Hematopoietic multipotent progenitor cell (in vitro differentiated cells): ENCODE measurements around the gene CEP112. TPM values are rescaled to one million over a fixed set of nuclear protein-coding genes. Genes with fewer than 3 reads are reported as not detected.

Experiments used
- DNase-seq, 3 donors: peaks; one replicate each; pipeline ENCODE4 v3.0.0-alpha.2; 2011 to 2015; ENCODE audit warnings: low read depth in 2 of 3, low spot score in 2 of 3
- total RNA-seq: library from RNA; depleted of rRNA; stranded (reverse); fragments of >200 nt; gene quantifications from one replicate; pipeline ENCODE4 v1.2.3, GENCODE V29; 2012

The CEP112 gene
- total RNA-seq, 1 donor, result 1.1 TPM

- no peak for DNase-seq
These were observed 19.3 kb upstream of the CEP112 start for GRCh38 chr17:66211047-66211810.

GRCh38 chr17:66210208-66210574, 18.3 kb upstream of the CEP112 start:
- DNase-seq, result no peak

DNA sequence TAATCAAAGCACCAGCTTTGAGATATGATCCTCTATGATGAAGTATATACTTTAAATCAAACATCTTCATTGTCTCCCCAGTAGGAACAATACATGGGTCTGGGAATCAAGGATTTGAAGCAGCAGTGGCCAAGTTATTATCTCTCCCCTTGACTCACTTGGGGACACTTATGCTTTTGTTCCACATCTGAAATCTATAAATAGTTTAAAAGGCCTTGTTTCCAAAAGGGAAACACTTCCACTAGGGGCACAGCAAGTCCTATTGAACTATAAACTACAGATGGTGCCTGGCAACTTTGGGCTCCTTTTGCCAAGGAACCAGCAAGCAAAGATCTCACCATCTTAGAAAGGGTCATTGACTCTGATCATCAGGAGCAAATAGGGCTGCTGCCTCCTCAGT, 16.0 kb upstream of the CEP112 start:
- no peak for DNase-seq

DNA sequence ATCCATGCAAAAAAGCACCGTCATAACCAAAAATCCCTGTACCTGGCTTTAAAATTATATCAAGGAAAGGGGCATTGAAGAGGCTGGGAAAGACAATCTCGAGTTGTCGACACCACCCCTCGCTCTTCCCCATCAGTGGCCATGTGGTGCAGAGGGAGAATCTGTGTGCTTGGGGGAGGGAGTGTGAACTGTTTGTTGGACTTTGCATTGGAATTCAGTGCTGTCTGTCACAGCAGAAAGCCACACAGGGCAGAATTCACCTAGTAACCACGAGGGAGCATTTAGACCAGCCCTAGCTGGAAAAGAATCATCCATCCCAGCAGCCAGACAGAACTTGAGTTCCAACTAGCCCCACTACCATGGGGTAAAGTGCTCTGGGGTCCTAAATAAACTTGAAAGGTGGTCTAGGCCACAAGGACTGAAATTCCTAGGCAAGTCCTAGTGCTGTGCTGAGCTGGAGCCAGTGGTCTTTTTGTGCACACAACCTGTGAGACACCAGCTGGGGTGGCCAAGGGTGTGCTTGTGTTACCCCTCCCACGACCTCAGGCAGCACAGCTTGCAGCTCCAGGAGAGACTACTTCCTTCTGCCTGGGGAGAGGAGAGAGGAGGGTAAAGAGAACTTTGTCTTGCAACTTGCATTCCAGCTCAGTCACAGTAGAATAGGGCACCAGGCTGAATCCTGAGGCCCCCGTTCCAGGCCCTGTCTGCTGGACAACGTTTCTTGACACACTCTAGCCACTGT, 11.5 kb upstream of the CEP112 start:
- DNase-seq, result no peak

GRCh38 chr17:66200685-66201092, 8.8 kb upstream of the CEP112 start:
- DNase-seq, result peak in 2 of 3 donors; percentile 68 to 71

- no peak for DNase-seq
These were observed 6.3 kb upstream of the CEP112 start for GRCh38 chr17:66198242-66198641.

- no peak for DNase-seq
These were observed 400 bp upstream of the CEP112 start for GRCh38 chr17:66192378-66192687.

DNA sequence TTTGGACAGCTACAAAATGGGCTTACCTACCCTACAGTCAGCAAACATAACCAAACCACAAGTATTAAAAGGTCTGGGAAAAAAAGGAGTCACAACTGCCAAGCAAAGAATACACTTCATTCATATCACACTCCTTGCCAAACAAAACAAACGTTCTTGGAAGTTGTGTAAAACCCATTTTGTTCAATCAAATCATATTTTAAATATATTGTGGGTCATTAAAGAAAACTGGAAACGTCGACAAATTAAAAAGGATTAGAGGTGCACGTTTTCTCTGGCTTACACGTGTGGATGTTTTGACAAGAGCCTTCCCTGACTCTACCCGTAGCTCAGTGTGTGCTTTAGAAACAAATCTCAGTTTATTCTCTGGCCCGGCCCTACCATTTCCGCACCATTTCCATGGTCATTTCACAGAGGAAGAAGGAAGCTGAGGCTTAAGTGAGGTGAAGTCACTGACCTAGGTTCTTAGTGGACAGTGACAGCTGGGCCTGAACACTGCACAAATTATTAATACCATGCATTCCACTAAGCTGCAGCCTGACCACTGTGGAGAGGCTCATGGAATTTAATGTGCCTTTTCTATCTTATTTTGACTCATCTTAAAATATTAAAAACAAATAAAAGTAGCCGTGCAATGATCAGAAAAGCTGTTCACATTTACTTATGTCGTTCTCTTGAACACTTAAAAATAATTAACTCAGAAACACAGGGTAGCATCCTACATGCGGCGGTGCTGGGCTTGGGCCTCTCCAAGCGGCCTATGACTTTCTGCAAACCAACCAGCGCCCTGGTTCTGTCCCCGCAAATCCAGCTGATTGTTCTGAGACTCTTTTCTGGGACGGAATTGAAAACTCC, 968 bp downstream of the CEP112 start:
- peak in 1 of 3 donors; percentile 8 for DNase-seq

DNA sequence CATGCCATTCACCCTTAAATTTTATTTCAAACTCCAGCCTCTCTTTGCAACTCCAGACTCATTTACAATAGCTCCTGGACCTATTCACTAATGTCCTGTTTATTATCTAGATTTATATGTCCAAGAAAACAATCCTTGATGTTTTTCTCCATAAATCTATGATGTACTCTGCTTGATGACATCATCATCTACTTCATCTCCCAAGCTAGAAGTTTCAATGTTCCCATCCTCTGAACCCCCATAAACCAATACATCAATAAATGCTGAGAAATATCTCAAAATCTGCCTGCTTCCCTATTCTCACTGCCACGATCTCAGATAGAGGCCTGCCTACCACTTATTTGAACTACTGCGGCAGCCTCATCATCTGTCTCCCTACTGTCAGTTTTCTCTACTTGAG, 4.2 kb downstream of the CEP112 start:
- no peak for DNase-seq

DNA sequence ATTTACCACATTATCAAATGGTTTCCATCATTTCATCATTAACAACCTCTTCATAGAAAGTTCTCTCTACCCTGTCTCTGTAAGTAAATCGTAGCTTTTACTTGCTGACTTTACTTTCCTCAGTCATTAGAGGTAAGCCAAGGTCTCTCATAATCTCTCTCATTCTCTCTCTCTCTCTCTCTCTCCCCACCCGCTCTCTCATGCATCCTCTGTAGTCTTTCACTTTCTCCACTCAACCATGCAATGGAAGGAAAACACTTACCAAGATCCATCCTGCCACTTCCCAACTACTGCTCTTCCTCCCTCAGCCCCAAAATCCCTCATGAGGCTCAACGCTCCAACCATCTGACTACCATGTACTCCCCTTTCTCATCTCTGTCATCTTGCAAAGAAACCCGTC, 6.1 kb downstream of the CEP112 start:
- DNase-seq, result no peak

DNA sequence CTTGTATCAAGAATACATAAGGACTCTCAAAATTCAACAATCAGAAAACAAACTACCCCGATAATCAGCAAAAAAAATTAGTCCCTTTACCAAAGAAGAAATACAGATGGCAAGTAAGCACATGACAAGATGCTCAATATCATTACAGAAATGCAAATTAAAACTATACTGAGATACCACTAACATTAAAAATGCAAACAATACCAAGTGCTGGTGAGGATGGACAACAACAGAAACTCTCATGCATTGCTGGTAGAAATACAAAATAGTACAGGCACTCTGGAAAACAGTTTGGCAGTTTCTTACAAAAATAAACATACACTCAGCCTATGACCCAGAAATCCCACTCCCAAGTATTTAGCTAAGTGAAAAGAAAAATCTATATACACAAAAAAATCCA, 7.5 kb downstream of the CEP112 start:
- DNase-seq, result no peak

- no peak for DNase-seq
These were observed 8.4 kb downstream of the CEP112 start for GRCh38 chr17:66183529-66183928.

- no peak for DNase-seq
These were observed 13.3 kb downstream of the CEP112 start for GRCh38 chr17:66178642-66179041.

GRCh38 chr17:66177048-66177447, 14.9 kb downstream of the CEP112 start:
- DNase-seq, result no peak

DNA sequence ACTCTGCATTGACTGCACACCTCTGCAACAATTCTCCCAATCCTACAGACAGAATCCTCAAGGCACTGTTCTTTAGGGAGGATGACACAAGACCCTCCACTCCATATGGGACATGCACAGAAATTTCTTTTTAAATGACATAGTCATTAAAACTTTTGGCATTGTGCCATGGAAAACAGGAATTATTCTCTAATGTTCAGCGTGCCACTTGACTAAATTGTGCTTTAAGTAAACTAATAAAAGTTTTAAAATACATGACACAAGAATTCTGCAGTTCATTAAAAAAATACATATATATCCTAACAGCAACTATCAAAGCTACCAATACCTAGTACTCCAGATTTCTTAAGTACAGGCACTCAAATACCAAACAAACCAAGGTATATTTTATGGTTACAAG, 16.0 kb downstream of the CEP112 start:
- no peak for DNase-seq

- DNase-seq, result no peak
These were observed 19.2 kb downstream of the CEP112 start for GRCh38 chr17:66172691-66173223.

DNA sequence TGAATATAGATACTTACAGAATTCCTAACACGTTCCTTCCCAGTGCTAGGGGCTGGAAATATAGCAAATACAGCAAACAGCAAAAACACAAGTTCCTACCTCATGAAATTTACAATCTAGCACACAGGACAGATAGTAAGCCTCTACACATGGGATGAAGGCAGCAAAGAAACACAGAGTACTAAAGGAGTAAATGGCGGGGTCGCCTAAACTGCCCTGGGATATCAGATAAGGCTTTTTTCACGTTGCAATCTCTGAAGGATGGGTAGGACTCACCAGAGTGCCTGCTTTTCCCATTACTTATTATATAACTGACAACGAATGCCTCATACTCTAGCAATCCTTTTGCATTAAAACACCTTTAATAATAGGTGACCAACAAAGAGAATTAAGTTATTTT, 19.8 kb downstream of the CEP112 start:
- DNase-seq, result no peak

DNA sequence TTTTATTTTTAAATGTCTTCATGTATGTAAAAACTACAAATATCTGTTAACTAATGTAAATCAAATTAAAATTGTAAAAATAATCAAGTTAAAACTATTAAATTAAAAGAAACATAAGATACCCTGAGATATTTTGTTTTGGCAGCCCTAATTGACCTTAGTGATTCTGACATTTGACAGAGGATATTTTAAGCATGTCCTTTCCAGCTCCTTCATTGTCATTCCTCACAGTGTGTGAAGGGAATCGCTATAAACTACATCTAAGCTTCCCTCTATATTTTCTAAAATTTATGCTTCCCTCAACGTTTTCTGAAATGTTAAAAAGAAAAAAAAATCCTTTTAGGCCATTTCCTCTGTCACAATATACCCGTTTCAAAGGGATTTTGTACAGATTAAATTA, 20.2 kb downstream of the CEP112 start:
- no peak for DNase-seq

DNA sequence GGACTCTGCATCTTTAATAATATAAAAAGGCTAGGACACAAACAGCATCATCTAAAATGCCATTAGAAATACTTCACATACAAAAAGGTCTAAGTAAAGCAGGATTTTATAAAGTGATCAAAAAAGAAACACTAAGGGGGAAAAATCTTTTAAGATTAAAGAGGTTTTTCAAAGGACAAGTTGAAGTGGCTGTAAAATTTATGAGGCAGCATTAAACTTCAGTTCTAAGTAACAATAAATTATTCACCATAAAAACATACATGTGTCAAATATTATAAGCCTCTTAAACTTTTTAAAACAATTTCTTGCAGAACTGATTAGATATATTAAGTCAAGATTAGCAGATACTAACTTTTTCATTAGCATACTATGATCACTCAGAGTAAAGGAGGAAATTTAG, 20.8 kb downstream of the CEP112 start:
- no peak for DNase-seq

- no peak for DNase-seq
These were observed 22.1 kb downstream of the CEP112 start for GRCh38 chr17:66169839-66170238.

DNA sequence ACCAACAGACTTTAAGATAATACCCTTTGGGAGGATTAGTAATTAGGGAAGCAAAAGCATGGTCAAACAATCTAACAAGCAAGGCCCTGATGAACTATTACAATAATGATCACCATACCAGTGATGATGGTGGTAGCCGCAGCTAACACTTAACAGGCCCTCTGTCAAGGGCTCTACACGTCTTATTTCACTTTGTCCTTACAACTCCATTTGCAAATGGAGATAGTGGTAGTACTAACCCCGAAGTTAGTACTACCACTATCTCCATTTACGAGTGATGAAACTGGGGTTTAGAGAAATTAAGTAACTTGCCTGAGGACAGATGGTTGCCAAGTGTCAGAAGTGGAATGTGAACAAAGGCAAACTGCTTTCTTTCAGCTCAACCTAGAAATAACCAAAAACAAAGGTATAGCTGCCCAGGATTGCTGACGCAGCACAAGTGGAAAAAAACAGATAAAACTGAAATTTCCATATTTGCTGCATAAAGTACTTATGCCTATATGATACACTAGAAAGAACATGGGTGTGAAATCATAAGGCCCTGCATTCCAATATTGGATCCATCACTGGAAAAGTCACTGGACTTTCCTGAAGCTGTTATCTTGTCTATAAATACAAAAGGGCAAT, 24.6 kb downstream of the CEP112 start:
- DNase-seq, result no peak
